Esophagus squamous epithelium (tissue), 5 donors: ENCODE data around the gene GAGE12G. TPM values are rescaled to one million over a fixed set of nuclear protein-coding genes. Genes with fewer than 3 reads are reported as not detected.

Experiments used
- DNase-seq: peaks from one replicate; lab custom pipeline; 2025; lab: John Stamatoyannopoulos, UW
- H3K27ac ChIP-seq, 4 donors: fragments of 200-600 bp; sonication (generic); one replicate each; pipeline ENCODE4 v1.5.1; 2016 to 2019; ENCODE audit warnings: mild to moderate bottlenecking in 1 of 4
- H3K27me3 ChIP-seq, 4 donors: fragments of 200-600 bp; sonication (generic); 1 replicate in 3 of 4; 2 replicates in 1 of 4; pipeline versions ENCODE4 v1.5.1 to v1.6.0; 2017 to 2021; ENCODE audit warnings: antibody characterized with exemption in 1 of 4
- H3K36me3 ChIP-seq, 3 donors: fragments of 200-600 bp; sonication (generic); one replicate each; pipeline ENCODE4 v1.5.1; 2016 to 2019
- H3K4me1 ChIP-seq, 3 donors: fragments of 200-600 bp; sonication (generic); one replicate each; pipeline ENCODE4 v1.5.1; 2017 to 2019
- H3K4me3 ChIP-seq, 4 donors: fragments of 200-600 bp; sonication (generic); 1 replicate in 3 of 4; 2 replicates in 1 of 4; pipeline ENCODE4 v1.5.1; 2016 to 2019; ENCODE audit warnings: mild to moderate bottlenecking in 2 of 4, moderate library complexity in 1 of 4
- H3K9me3 ChIP-seq, 3 donors: fragments of 200-600 bp; sonication (generic); one replicate each; pipeline ENCODE4 v1.5.1; 2016 to 2019
- POLR2A ChIP-seq, 4 donors: fragments of 450-650 bp; IDR thresholded peaks; one replicate each; pipeline ENCODE4 v1.6.1; 2017; ENCODE audit warnings: antibody characterized with exemption in 4 of 4, mild to moderate bottlenecking in 4 of 4, moderate library complexity in 3 of 4
- WGBS, 2 donors: methylation state at CpG; one replicate each; pipeline ENCODE4 v1.1.5; 2018; 5-methylcytosine and 5-hydroxymethylcytosine counted together
- intact Hi-C: fragments of 100-400 bp; cut with DNase I; formaldehyde crosslinking; loops from one replicate; pipeline ENCODE4 v1.15.0; 2022
- small RNA-seq, 4 donors: library from RNA; depleted of rRNA; stranded (forward); fragments of <200 nt; gene quantifications; one replicate each; pipeline ENCODE3, GENCODE V24; 2016
- total RNA-seq, 4 donors: library from RNA; depleted of rRNA; stranded (reverse); fragments of >200 nt; gene quantifications; one replicate each; pipeline ENCODE4 v1.1.0, GENCODE V29; 2016
- TF ChIP-seq, protein P1 (sequence below), 6 experiments: fragments of 450-650 bp in 4 of 6; fragments of 200-600 bp in 2 of 6; sonication (generic) in 2 of 6; IDR thresholded peaks; one replicate each; pipeline ENCODE4 v1.5.1; 2016 to 2019; ENCODE audit warnings: antibody characterized with exemption in 6 of 6, mild to moderate bottlenecking in 4 of 6, moderate library complexity in 4 of 6
- donor health status: DM: yes; HTN: yes; CAD: no.

Gene GAGE12G
- total RNA-seq, 4 donors from 2014 or later: not detected

DNA sequence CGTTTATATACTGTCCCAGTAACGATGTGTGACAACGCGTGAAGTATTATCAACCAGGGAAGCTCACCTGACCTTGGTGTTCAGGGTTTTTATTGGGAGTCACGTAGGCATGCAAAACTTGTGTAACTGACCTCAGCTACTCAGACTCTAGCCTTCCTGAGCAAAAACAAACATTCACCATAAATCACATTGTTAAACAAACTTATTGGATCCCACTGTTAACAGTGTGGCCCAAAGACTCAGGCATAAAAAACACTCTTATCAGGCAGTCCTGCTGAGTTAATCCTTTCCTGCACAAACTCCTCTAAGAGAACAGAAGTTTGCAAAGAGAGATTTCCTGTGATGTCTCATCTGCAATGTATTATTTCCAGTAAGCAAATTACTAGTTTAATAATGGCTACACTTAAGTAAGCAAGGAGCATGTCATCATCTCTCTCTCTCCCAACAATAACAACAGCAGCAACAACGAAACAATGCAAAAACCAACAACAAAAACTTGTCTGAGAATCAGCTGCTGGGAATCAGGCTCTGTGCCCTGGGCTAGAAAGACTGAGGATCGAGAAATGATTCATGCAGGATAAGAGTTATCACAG lies 40.6 kb downstream of the GAGE12G start:
- Histone ChIP-seq H3K36me3 (no peaks in the 10 kb centered on the region), H3K9me3 (no peaks in the 10 kb centered on the region), H3K4me3 (no peak overlapping the region), H3K27ac (no peak overlapping the region), H3K27me3 (no peaks in the 10 kb centered on the region), H3K4me1 (no peaks in the 10 kb centered on the region)
- intact Hi-C loops: no loop called here
- no peak for DNase-seq
- 39 to 48% methylated on average over 6 to 7 of the region's 7 CpGs for WGBS, 2 donors
- TF ChIP-seq, protein P1, sequence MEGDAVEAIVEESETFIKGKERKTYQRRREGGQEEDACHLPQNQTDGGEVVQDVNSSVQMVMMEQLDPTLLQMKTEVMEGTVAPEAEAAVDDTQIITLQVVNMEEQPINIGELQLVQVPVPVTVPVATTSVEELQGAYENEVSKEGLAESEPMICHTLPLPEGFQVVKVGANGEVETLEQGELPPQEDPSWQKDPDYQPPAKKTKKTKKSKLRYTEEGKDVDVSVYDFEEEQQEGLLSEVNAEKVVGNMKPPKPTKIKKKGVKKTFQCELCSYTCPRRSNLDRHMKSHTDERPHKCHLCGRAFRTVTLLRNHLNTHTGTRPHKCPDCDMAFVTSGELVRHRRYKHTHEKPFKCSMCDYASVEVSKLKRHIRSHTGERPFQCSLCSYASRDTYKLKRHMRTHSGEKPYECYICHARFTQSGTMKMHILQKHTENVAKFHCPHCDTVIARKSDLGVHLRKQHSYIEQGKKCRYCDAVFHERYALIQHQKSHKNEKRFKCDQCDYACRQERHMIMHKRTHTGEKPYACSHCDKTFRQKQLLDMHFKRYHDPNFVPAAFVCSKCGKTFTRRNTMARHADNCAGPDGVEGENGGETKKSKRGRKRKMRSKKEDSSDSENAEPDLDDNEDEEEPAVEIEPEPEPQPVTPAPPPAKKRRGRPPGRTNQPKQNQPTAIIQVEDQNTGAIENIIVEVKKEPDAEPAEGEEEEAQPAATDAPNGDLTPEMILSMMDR (IDR thresholded peaks at IDR 0.05): no peak
- no peak for TF ChIP-seq POLR2A (IDR thresholded peaks at IDR 0.05)

DNA sequence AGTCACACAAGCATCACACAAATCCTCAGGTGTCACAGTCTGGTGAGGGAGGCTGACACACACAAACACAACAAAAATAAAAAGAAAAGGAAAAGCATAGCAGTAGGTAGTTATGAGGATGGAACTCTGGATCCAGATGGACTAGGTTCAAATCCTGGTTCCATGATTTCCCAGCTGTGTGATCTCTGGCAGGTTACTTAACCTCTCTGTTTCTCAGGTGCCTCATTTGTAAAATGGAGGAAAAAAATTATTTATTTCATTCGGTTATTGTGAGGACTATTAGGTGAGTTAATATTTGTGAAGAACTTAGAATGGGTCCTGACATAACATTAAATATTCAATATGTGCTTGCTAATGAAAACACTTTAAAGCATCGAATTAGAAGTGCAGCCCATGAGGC lies 48.4 kb downstream of the GAGE12G start:
- Histone ChIP-seq H3K4me3 (no peak overlapping the region), H3K9me3 (no peaks in the 10 kb centered on the region), H3K4me1 (no peaks in the 10 kb centered on the region), H3K36me3 (no peaks in the 10 kb centered on the region), H3K27me3 (no peaks in the 10 kb centered on the region), H3K27ac (no peak overlapping the region)
- 69 to 81% methylated on average over 2 of the region's 2 CpGs for WGBS, 2 donors
- no peak for DNase-seq
- no peak for TF ChIP-seq POLR2A (IDR thresholded peaks at IDR 0.05)
- TF ChIP-seq, protein P1 (IDR thresholded peaks at IDR 0.05): no peak
- intact Hi-C loops: no loop called here

Small RNAs within 50 kb of the gene (small RNA-seq; reads per million reads assigned to genes)
- 0 reads per million in 4 donors for gene GAGE12B

Other genes starting within 250 kb of the GAGE12G start
- not detected for gene GAGE12J, start 248.4 kb upstream of the GAGE12G start, total RNA-seq
- not detected for gene GAGE13, start 238.8 kb upstream of the GAGE12G start, total RNA-seq
- not detected for gene GAGE12C, start 38.2 kb upstream of the GAGE12G start, total RNA-seq
- gene GAGE12D, start 28.7 kb upstream of the GAGE12G start, total RNA-seq: not detected
- not detected for gene GAGE12E, start 19.1 kb upstream of the GAGE12G start, total RNA-seq
- not detected for gene GAGE12F, start 9.6 kb upstream of the GAGE12G start, total RNA-seq
- gene GAGE12H, start 9.5 kb downstream of the GAGE12G start, total RNA-seq: not detected
- not detected for gene GAGE2A, start 19.1 kb downstream of the GAGE12G start, total RNA-seq
- not detected for gene GAGE1, start 28.6 kb downstream of the GAGE12G start, total RNA-seq
- not detected for gene PAGE1, start 125.6 kb downstream of the GAGE12G start, total RNA-seq